Measurements from ENCODE around the gene HES5.

GRCh38 chr1:2493218-2493617, 36.8 kb downstream of the HES5 start:
- TF ChIP-seq CTCF (IDR thresholded peaks at IDR 0.05): no peak
- TF ChIP-seq POLR2AphosphoS5 (IDR thresholded peaks at IDR 0.05): no peak
- no peak for TF ChIP-seq POLR2A (IDR thresholded peaks at IDR 0.05)

Measured in upper lobe of left lung (tissue), 4 donors.